Measurements from ENCODE around the gene WDFY2. TPM values are rescaled to one million over a fixed set of nuclear protein-coding genes. Genes with fewer than 3 reads are reported as not detected.

The WDFY2 gene
- total and polyA plus RNA-seq, 2 of the 8 experiments (the other 6 are each of a cell fraction or from before 2014, with no cell fraction given): 13.9 to 29.0 TPM

DNA sequence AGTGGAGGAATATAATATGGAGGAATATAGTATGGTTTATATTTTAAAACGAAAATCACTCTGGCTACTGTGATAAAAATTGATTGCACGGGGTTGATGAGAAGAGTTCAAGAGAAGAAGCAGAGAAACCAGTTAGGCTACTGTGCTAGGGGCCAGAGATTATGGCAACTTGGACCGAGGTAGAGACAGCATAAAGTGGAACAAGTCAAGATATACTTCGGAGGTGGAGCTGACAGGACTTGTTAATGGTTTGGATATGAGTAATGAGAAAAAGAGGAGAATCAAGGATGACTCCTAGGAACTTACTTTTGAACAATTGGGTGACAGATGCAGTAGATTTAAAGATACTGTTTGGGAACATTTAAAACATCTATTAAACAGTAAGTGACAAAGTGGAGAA is 6.6 kb upstream of the WDFY2 start:
- Histone ChIP-seq H3K4ac (replicated peaks; ENCODE audit: insufficient read length, low read depth, low read length) (no peak overlapping the region), H4K91ac (replicated peaks; ENCODE audit: insufficient read length, low read length) (no peak overlapping the region), H2BK15ac (ENCODE audit: low read length) (no peak overlapping the region), H3K4me1 (replicated peaks in 1 of 4; ENCODE audit: control insufficient read depth in 3 of 4, insufficient read depth in 4 of 4, low read length in 3 of 4) (no peaks in the 10 kb centered on the region), H3K9ac (replicated peaks in 1 of 4; ENCODE audit: extremely low read depth in 1 of 4, low read depth in 3 of 4, low read length in 3 of 4) (no peak overlapping the region), H3K18ac (ENCODE audit: extremely low read depth, low read length) (no peak overlapping the region), H4K8ac (ENCODE audit: extremely low read depth, insufficient read depth, low read length) (no peak overlapping the region), H2AK5ac (ENCODE audit: low read depth, low read length) (no peak overlapping the region), H2BK120ac (replicated peaks; ENCODE audit: low read depth, low read length) (no peak overlapping the region), H3K56ac (replicated peaks; ENCODE audit: insufficient read length, low read depth, low read length) (no peak overlapping the region), H4K5ac (ENCODE audit: insufficient read length, low read depth, low read length) (no peak overlapping the region), H3K23ac (ENCODE audit: insufficient read length) (no peak overlapping the region), H3K79me2 (ENCODE audit: control insufficient read depth in 1 of 2, insufficient read depth in 2 of 2, low read length in 2 of 2) (no peaks in the 10 kb centered on the region), H3K4me3 (ENCODE audit: extremely low read depth in 1 of 4, insufficient read depth in 2 of 4, low read depth in 3 of 4, low read length in 4 of 4) (no peak overlapping the region), H3K23me2 (ENCODE audit: low read depth, low read length) (no peaks in the 10 kb centered on the region; the same call in 1 of the 2 replicates), H3K4me2 (ENCODE audit: insufficient read depth in 1 of 2, low read depth in 2 of 2, low read length in 2 of 2) (no peak overlapping the region), H2BK5ac (ENCODE audit: low read depth, low read length) (no peak overlapping the region), H3K9me3 (ENCODE audit: insufficient read depth in 2 of 2, low read depth in 1 of 2, low read length in 1 of 2) (no peaks in the 10 kb centered on the region), H2BK20ac (ENCODE audit: low read length) (no peak overlapping the region), H2BK12ac (ENCODE audit: low read depth, low read length) (no peak overlapping the region), H3K36me3 (ENCODE audit: control insufficient read depth in 2 of 4, insufficient read depth in 4 of 4, low read length in 3 of 4) (no peaks in the 10 kb centered on the region), H2AFZ (ENCODE audit: low read length) (no peak overlapping the region), H4K20me1 (replicated peaks in 1 of 2; ENCODE audit: control insufficient read depth in 1 of 2, insufficient read depth in 2 of 2, low read length in 2 of 2) (no peaks in the 10 kb centered on the region), H3K14ac (ENCODE audit: insufficient read length) (no peak overlapping the region), H3K27me3 (replicated peaks in 1 of 4; ENCODE audit: control insufficient read depth in 3 of 4, extremely low read depth in 1 of 4, insufficient read depth in 3 of 4, low read length in 3 of 4) (no peaks in the 10 kb centered on the region), H3K79me1 (ENCODE audit: low read depth, low read length) (no peaks in the 10 kb centered on the region), H3K27ac (ENCODE audit: low read depth, low read length) (no peak overlapping the region)
- ChIA-PET CTCF (ENCODE audit: partially characterized antibody) (no interaction called here), POLR2A (ENCODE audit: partially characterized antibody) (no interaction called here)
- 81% methylated on average over 4 of the region's 4 CpGs; no CpG with 5 or more reads in 1 of the 2 experiments for WGBS, 2 experiments (ENCODE audit: extremely low coverage in 1 of 2, insufficient coverage in 1 of 2, insufficient read length in 1 of 2, insufficient replicate concordance in 2 of 2, low coverage in 1 of 2, low lambda C conversion rate in 2 of 2, missing lambda C conversion rate in 1 of 2)
- FAIRE-seq: no peak
- DNase-seq (ENCODE audit: low read depth in 1 of 2, low spot score in 2 of 2): no peak
- TF ChIP-seq TCF12 (IDR thresholded peaks at IDR 0.05; ENCODE audit: low read depth, low read length) (no peak), TEAD4 (IDR thresholded peaks at IDR 0.05; ENCODE audit: low read depth, low read length) (no peak), CHD1 (IDR thresholded peaks at IDR 0.05; ENCODE audit: low read depth, low read length) (no peak), EZH2 (IDR thresholded peaks at IDR 0.05; ENCODE audit: low read depth, low read length, severe bottlenecking) (no peak), SRF (IDR thresholded peaks at IDR 0.05; ENCODE audit: low read depth, low read length) (no peak), RNF2 (IDR thresholded peaks at IDR 0.05; ENCODE audit: borderline replicate concordance, low read depth, low read length, missing control alignments, poor library complexity, severe bottlenecking) (no peak)

All from H1 (cell line).